GM12865 (cell line): ENCODE results near the gene MAGEB2.

Experiments used
- DNase-seq: peaks from one replicate; pipeline ENCODE4 v3.0.0; 2010; ENCODE audit warnings: low read depth
- H3K4me3 ChIP-seq: 2 replicates; pipeline ENCODE4 v1.5.1; 2011; ENCODE audit warnings: mild to moderate bottlenecking, low read depth, low read length, control low read depth
- TF ChIP-seq, protein P1 (sequence below): IDR thresholded peaks from 2 replicates; pipeline ENCODE4 v1.5.1; 2011; ENCODE audit warnings: low read length, control low read depth, low read depth, inconsistent platforms; ENCODE audit not compliant: insufficient read depth; ENCODE audit errors: missing control alignments

Gene MAGEB2

GRCh38 chrX:30262763-30263162, 47.4 kb downstream of the MAGEB2 start:
- no peak overlapping the region for H3K4me3 ChIP-seq
- TF ChIP-seq, protein P1, sequence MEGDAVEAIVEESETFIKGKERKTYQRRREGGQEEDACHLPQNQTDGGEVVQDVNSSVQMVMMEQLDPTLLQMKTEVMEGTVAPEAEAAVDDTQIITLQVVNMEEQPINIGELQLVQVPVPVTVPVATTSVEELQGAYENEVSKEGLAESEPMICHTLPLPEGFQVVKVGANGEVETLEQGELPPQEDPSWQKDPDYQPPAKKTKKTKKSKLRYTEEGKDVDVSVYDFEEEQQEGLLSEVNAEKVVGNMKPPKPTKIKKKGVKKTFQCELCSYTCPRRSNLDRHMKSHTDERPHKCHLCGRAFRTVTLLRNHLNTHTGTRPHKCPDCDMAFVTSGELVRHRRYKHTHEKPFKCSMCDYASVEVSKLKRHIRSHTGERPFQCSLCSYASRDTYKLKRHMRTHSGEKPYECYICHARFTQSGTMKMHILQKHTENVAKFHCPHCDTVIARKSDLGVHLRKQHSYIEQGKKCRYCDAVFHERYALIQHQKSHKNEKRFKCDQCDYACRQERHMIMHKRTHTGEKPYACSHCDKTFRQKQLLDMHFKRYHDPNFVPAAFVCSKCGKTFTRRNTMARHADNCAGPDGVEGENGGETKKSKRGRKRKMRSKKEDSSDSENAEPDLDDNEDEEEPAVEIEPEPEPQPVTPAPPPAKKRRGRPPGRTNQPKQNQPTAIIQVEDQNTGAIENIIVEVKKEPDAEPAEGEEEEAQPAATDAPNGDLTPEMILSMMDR = no peak

More at GRCh38 chrX:30262763-30263162, 47.4 kb downstream of the MAGEB2 start:
- DNase-seq = no peak
